ENCODE data around the gene APRT.

Gene APRT

GRCh38 chr16:88812513-88813268, 963 bp upstream of the APRT start:
- H3K4me3 ChIP-seq (ENCODE audit: low read length), result peak overlapping the region; percentile 46
- DNase-seq (ENCODE audit: low read depth), result peak; percentile 50
- TF ChIP-seq CTCF (IDR thresholded peaks at IDR 0.05; ENCODE audit: insufficient read depth, low read depth, low read length, missing control alignments), result peak; percentile 16

- peak; percentile 80 for DNase-seq (ENCODE audit: low read depth)
- TF ChIP-seq CTCF (IDR thresholded peaks at IDR 0.05; ENCODE audit: insufficient read depth, low read depth, low read length, missing control alignments), result no peak
- peak overlapping the region; percentile 72 for H3K4me3 ChIP-seq (ENCODE audit: low read length)
These were observed 588 bp downstream of the APRT start for GRCh38 chr16:88810912-88811768.

- TF ChIP-seq CTCF (IDR thresholded peaks at IDR 0.05; ENCODE audit: insufficient read depth, low read depth, low read length, missing control alignments), result no peak
- DNase-seq (ENCODE audit: low read depth), result peak; percentile 41
- peak overlapping the region; percentile 72 for H3K4me3 ChIP-seq (ENCODE audit: low read length)
These were observed 1.4 kb downstream of the APRT start for GRCh38 chr16:88810166-88810911.

GRCh38 chr16:88809676-88810165, 2.0 kb downstream of the APRT start:
- TF ChIP-seq CTCF (IDR thresholded peaks at IDR 0.05; ENCODE audit: insufficient read depth, low read depth, low read length, missing control alignments), result no peak
- H3K4me3 ChIP-seq (ENCODE audit: low read length), result peak overlapping the region; percentile 72
- DNase-seq (ENCODE audit: low read depth), result no peak

GRCh38 chr16:88809068-88809675, 2.6 kb downstream of the APRT start:
- no peak for DNase-seq (ENCODE audit: low read depth)
- H3K4me3 ChIP-seq (ENCODE audit: low read length), result no peak overlapping the region
- TF ChIP-seq CTCF (IDR thresholded peaks at IDR 0.05; ENCODE audit: insufficient read depth, low read depth, low read length, missing control alignments), result no peak

All from epithelial cell of esophagus (primary cell).